Fibroblast of gingiva (primary cell): ENCODE measurements around the gene LTB4R2.
"Not testable (repeated sequence)": the region's sequence is repeated elsewhere in the genome, so short reads cannot be mapped to it uniquely, and the experiment has no call there.

ENCODE experiments used
- DNase-seq: peaks from one replicate; pipeline ENCODE4 v3.0.0-alpha.2; 2011; ENCODE audit warnings: low read depth

LTB4R2 gene

DNA sequence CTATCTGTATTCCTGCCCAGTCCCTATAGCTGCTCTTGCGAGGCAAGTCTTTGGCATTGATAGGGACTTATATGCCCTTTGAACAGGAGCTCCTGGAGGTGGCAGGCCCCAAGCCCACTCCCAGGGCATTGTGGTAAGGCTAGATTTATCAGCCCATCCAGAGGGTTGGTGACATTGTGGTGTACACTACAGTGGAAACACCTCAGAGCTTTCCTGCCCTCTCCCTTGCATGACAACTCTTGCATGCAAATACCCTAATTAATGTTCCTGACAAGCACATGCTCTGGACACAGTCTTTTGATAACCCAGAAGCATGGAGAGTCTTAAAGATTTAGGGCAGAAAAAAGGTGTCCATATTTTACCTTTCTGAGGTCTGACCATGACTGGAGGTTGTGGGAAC is 30.7 kb downstream of the LTB4R2 start:
- DNase-seq = no peak

DNA sequence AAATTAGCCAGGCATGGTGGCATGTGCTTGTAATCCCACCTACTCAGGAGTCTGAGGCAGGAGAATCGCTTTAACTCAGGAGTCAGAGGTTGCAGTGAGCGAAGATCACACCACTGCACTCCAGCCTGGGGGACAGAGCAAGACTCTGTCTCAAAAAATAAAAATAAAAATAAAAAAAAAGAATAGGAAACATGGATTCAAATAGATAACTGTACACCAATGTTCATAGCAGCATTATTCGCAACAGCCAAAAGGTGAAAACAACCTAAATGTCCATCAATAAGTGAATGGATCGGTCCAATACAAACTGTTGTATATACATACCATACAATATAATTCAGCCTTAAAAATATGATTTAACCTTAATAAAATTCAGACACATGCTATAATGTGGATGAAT is 32.9 kb downstream of the LTB4R2 start:
- DNase-seq = no peak

- DNase-seq = no peak
These were observed 34.1 kb downstream of the LTB4R2 start for GRCh38 chr14:24343795-24344660.

GRCh38 chr14:24347134-24347533 is 37.2 kb downstream of the LTB4R2 start:
- no peak for DNase-seq

DNA sequence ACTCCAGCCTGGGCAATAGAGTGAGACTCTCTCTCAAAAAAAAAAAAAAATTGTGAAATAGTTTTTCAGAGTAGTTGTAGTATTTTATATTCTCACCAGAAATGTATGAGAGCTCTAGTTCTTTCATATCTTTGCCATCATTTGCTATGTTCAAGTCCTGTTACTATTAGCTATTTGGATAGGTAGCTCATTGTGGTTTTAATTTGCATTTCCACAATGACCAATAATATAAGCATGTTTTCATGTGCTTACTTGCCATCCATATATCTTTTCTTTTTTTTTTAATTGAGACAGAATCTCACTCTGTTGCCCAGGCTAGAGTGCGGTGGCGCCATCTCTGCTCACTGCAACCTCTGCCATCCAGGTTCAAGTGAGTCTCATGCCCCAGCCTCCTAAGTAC is 38.2 kb downstream of the LTB4R2 start:
- no peak for DNase-seq

DNA sequence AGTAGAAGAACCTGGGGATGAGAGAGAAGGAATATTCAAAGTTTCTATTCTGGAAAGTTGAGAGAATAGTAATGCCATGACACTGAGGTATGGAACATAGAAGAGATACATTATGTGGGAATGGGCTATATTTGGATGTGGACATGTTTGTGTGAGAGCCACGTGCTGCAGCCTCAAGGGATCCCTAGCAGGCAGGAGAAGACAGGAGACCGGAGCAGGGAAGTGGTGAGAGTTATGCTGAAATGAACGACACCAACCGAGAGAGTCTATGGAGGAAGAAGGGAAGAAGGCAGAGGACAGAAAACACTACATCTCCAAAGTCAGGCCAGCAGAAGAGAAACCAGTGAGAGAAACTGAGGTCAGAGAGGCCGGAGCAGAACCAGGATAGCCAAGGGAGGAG is 39.8 kb downstream of the LTB4R2 start:
- DNase-seq = no peak

DNA sequence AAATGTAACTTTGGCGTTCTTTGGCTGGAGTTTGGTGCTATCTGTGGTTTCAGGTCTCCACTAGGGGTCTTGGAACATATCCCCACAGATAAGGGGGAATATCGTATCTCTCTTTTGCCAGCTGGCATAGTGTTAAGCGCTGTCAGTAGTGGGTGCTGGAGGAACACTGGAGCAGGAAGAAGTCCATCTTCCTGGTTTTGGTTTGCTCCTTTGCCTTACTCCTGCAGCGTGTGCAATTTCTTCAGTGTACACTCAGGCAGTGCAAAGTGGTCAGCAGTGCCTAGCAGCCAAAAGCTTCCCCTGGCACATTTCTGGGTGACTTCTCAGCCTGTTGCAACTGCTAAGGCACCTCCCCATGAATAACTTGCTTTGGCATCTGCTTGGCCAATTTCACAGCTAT is 41.6 kb downstream of the LTB4R2 start:
- peak; percentile 91 for DNase-seq

- DNase-seq = peak; percentile 54
These were observed 43.9 kb downstream of the LTB4R2 start for GRCh38 chr14:24353559-24354481.

- not testable (repeated sequence) for DNase-seq
These were observed 44.5 kb downstream of the LTB4R2 start for GRCh38 chr14:24354482-24354825.

DNA sequence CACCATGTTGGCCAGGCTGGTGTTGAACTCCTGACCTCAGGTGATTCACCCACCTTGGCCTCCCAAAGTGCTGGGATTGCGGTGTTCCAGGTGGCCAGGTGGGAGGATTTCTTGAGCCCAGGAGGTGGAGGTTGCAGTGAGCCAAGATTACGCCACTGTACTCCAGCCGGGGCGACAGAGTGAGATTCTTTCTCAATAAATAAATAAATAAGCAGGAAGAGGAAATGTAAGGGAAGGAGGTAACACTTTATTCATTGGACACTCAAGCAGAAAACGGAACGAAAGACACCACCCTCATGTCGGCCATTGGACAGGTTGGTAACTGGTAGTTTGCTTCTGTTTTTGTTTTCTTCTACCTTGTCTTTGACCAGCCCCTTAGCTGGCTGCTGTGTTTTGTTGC is 45.1 kb downstream of the LTB4R2 start:
- DNase-seq = no peak

DNA sequence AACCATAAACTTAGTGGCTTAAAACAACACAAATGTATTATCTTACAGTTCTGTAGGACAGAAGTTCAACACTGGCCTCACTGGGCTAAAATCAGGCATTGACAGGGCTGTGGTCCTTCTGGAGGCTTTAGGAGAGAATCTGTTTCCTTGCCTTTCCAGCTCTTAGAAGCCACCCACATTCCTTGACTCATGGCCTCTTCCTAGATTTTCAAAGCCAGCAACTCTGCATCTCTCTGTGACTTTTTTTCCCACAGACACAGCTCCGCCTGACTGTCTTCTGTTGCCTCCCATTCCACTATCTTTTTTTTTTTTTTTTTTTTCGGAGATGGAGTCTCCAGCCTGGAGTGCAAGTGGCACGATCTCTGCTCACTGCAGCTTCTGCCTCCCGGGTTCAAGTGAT is 46.3 kb downstream of the LTB4R2 start:
- DNase-seq = no peak

- no peak for DNase-seq
These were observed 50.3 kb downstream of the LTB4R2 start for GRCh38 chr14:24360281-24360680.

DNA sequence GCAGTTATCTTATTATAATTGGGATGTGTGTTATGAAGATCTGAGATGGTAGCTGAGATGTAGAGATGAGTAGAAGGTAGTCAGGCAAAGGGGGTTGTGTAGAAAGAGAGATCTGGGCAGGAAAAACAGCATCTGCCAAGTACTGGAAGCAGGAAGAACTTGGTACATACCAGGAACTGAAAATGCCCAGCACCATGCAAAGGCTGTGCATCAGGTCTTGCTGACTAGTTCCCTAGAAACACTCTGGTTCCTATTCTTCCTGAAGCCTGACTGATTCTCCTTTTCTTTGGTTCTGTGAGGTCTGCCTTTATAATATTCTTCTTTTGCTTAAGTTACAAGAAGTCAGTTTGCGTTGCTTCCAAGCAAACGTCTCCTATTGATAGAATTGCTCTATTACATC is 51.4 kb downstream of the LTB4R2 start:
- no peak for DNase-seq
